ENCODE results near the gene CRCP. TPM values are rescaled to one million over a fixed set of nuclear protein-coding genes. Genes with fewer than 3 reads are reported as not detected.
"Not testable (repeated sequence)": the region's sequence is repeated elsewhere in the genome, so short reads cannot be mapped to it uniquely, and the experiment has no call there.

Gene CRCP
- total RNA-seq, 1 donor from 2014 or later = 22.3 TPM

DNA sequence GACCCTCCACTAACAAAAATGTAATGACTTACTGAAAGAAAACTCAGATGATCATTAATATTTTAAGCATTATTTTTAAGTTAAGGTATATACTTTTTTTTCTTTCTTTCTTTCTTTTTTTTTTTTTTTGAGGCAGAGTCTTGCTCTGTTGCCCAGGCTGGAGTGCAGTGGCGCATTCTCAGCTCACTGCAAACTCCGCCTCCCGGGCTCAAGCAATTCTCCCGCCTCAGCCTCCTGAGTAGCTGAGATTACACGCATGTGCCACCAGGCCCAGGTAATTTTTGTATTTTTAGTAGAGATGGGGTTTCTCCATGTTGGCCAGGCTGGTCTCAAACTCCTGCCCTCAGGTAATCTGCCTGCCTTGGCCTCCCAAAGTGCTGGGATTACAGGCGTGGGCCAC is 12.5 kb upstream of the CRCP start:
- intact Hi-C loops (cut with DNase I) = not testable (repeated sequence)

DNA sequence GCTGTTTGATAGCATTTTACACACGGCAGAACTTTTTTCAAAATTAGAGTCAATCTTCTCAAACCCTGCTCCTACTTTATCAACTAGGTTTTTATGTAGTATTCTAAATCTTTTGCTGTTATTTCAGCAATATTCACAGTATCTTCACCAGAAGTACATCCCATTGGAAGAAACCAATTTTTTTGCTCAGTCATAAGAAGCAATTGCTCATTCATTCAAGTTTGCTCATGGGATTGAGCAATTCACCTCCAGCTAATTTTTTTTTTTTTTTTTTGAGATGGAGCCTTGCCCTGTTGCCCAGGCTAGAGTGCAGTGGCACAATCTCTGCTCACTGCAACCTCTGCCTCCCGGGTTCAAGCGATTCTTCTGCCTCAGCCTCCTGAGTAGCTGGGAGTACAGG is 10.7 kb upstream of the CRCP start:
- ATAC-seq (ENCODE audit: poor library complexity); DNase-seq; intact Hi-C loops (cut with DNase I): not testable (repeated sequence)

More for the DNA sequence above, 12.5 kb upstream of the CRCP start:
- DNase-seq; ATAC-seq (ENCODE audit: poor library complexity): not testable (repeated sequence)

DNA sequence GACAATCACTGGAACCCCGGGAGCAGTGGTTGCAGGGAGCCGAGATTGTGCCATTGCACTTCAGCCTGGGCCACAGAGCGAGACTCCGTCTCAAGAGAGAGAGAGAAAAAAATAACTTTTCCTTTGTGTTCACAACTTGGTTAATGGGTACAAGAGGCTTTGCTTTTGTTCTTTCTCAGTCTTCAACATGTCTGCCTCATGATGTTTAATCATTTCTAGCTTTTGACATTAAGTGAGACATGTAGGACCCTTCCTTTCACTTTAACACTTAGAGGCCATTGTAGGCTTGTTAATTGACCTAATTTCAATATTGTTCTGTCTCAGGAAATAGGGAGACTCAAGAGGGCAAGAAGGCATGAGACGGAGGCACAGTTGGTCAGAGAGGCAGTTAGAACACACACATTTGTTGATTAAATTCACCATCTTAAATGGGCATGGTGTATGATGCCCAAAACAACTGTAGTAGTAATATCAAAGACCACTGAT is 9.3 kb upstream of the CRCP start:
- DNase-seq = no peak
- no peak for ATAC-seq (ENCODE audit: poor library complexity)
- intact Hi-C loops (cut with DNase I) = no loop called here

DNA sequence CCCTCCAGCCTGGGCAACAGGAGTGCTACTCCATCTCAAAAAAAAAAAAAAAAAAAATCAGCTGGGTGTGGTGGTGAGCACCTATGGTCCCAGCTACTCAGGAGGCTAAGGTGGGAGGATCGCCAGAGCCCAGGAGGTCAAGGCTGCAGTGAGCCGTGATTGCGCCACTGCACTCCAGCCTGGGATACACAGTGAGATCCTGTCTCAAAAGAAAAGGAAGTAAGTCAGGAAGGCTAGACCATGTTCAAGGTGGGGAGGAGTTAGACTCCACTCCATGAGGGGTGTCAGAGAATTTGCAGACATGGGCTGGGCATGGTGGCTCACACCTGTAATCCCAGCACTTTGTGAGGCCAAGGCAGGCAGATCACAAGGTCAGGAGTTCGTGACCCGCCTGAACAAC is 6.2 kb upstream of the CRCP start:
- DNase-seq; ATAC-seq (ENCODE audit: poor library complexity); intact Hi-C loops (cut with DNase I): not testable (repeated sequence)

DNA sequence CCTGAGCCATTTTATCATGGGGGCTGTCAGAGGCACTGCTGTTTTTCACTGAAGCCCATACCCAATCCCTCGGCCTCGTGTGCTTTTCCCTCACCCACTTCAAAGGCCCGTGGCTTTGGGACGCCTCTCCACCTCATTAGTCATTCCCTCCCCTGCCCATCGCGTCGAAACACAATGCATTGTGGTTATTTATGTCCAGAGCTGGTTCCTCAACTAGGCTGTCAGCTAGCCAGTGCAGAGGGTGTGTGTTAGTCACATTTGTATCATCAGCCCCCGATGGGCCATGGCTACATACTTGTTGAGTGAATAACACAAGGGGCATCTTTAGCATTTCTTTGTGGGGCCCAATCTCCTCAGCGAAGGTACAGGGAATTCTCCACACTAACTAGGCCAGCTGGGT is 3.8 kb upstream of the CRCP start:
- intact Hi-C loops (cut with DNase I) = no loop called here
- DNase-seq (no peak), ATAC-seq (ENCODE audit: poor library complexity) (no peak)

DNA sequence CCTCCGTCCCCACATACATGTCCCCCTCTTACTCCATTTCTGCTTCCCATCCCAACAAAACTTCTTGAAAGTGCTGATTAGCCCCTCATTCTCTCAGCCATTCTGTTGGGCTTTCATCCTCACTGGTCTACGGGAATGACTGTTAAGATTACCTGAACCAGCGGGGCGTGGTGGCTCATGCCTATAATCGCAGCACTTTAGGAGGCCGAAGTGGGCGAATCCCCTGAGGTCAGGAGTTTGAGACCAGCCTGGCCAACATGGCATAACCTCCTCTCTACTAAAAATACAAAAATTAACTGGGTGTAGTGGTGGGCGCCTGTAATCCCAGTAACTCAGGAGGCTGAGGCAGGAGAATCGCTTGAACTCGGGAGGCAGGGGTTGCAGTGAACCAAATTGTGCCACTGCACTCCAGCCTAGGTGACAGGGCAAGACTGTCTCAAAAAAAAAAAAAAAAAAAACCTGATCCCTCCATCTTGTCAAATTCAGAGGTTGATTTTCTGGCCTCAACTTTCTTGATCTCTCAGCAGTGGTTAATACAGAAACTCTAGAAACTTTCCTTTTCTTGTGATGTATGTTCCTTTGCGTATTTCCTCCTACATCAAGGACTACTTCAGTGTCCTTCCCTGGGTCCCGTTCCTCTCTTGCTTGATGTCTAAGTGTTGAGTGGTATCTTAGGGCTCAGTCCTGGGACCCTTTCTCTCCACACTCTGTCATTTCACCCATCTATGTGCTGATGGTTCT is 2.2 kb downstream of the CRCP start:
- intact Hi-C loops (cut with DNase I); ATAC-seq (ENCODE audit: poor library complexity); DNase-seq: not testable (repeated sequence)

DNA sequence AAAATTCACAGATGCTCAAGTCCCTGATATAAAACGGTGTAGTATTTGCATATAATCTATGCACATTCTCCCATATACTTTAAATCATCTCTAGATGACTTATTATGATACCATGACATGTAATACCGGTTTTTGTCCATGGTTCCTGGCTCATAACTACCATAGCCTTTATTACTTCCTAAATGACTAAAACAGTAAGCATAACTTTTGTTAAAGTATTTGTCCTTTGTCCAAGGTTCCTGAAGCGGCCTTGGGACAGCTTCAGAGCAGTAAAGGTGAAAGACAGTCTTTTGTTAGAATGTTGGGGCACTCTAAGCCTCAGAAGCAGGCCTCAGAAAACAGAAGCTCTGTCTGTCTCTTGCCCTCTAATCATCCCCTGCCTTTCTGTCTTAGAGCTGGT is 4.0 kb downstream of the CRCP start:
- intact Hi-C loops (cut with DNase I) = no loop called here

GRCh38 chr7:66119245-66119850 is 4.7 kb downstream of the CRCP start:
- intact Hi-C loops (cut with DNase I) = no loop called here
- ATAC-seq (ENCODE audit: poor library complexity) = no peak
- no peak for DNase-seq

More for the DNA sequence above, 4.0 kb downstream of the CRCP start:
- ATAC-seq (ENCODE audit: poor library complexity) = no peak
- DNase-seq = no peak

GRCh38 chr7:66123175-66123528 is 8.5 kb downstream of the CRCP start:
- ATAC-seq (ENCODE audit: poor library complexity) = no peak
- intact Hi-C loops (cut with DNase I) = no loop called here

GRCh38 chr7:66124569-66124861 is 9.9 kb downstream of the CRCP start:
- intact Hi-C loops (cut with DNase I); DNase-seq; ATAC-seq (ENCODE audit: poor library complexity): not testable (repeated sequence)

More at GRCh38 chr7:66123175-66123528, 8.5 kb downstream of the CRCP start:
- no peak for DNase-seq

DNA sequence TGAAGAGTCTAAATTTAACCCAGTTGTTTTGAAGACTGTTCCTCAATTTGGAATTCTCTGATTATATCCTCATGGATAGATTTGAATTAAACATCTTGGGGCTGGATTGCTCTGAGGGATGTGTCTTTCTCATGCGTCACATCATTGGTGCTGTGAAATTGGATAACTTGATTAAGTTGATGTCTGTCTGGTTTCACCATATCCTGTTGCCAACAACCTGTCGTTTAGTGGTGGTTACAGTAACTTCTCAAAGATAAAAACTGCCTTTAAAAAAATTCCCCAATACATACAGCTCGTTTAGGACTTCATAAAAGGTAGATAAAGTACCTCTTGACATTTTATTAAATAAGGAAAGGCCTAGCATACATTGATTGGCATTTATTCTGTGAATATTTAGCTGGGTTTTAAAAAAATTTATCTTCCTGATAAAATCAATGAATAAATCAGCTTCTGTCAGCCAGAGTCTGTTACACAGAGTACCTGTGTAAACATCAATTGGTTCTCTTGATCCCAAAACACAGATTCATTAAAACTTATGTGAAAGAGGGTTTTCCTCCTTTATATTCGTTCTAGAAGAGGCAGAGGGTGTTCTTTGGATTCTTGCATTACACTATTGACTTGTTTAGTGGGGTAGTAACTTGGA is 10.5 kb downstream of the CRCP start:
- DNase-seq (no peak), ATAC-seq (ENCODE audit: poor library complexity) (peak; percentile 41)
- intact Hi-C loops (cut with DNase I) = no loop called here

DNA sequence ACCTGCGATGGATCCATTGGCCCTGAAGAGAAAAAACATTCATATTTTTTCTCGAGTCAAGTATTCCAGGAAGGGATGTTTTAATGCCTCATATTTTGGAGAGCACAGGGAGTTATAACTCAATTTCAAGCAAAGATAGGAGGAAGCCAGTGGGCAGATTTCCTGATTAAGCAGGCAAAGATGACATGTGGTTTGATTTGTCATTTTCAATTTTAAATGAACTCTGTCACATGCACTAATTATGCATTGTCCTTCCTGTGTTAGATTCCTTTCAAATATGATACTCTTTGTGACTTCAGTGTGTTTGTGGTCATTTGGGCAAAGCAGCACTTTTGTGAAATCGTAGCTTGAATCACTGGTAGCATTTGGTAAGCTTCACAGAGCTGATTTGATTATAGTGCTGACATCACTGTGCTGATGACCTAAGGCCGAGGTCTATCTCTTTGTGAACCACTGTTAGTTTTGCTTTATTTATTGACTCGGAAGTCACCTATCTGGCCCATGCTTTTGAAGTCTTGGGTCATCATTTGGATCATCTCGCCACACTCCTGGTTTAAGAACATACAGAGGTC is 11.2 kb downstream of the CRCP start:
- intact Hi-C loops (cut with DNase I); DNase-seq: not testable (repeated sequence)
- ATAC-seq (ENCODE audit: poor library complexity) = peak; percentile 13

DNA sequence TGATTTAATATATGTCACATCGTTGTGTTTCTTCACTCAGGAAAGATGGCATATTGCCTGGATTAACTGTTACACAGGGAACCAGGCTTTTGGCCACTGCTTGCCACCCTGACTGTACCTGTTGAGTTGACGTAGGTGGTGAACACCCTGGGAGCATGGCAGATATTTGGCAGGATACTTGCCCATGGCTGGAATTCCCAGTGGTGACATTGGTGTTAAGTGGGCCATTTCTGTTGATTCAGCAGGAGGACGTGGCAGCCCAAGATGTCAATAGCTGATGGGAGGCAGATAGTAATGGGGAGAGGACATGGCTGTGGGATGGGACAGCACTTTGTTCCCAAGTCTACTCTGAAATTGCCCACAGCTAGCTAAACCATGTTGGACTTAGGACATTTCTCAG is 12.5 kb downstream of the CRCP start:
- peak; percentile 40 for ATAC-seq (ENCODE audit: poor library complexity)
- DNase-seq; intact Hi-C loops (cut with DNase I): not testable (repeated sequence)

GRCh38 chr7:66138994-66139752 is 24.5 kb downstream of the CRCP start:
- ATAC-seq (ENCODE audit: poor library complexity) (no peak), DNase-seq (no peak)
- intact Hi-C loops (cut with DNase I) = no loop called here

DNA sequence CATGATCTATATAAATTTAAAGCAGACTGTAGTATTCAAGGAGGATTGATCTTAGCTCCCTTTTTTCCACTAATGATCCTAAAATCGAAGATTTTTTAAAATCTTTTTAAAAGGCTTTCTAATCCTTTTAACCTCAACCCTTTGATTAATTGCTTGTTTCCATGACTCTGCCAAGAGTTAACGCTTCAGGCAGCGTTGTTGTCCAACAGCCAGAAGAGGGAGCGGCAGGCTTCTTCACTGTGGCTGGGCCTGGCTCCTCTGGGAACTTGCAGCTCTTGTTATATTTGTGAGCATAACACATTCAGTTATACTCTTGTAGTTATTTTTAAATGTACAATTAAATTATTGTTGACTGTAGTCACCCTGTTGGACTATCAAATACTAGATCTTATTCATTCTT is 26.3 kb downstream of the CRCP start:
- intact Hi-C loops (cut with DNase I) = no loop called here
- ATAC-seq (ENCODE audit: poor library complexity) (peak; percentile 80), DNase-seq (peak; percentile 79)

DNA sequence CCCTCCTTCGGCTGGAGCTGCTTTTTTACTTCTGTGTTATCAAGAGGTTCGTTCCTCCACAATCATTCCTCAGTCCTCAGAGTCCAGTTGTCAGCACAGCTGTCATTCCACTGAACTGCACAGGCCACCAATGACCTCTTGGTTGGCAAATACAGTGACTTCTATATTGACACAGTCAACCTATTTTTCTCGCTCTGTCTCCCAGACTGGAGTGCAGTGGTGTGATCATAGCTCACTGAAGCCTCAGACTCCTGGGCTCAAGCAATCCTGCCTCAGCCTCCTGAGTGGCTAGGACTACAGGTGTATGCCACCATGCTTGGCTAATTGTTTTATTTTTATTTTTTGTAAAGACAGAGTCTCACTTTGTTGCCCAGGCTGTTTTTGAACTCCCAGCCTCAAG is 27.7 kb downstream of the CRCP start:
- DNase-seq (no peak), ATAC-seq (ENCODE audit: poor library complexity) (no peak)
- intact Hi-C loops (cut with DNase I) = no loop called here

- no peak for DNase-seq
- intact Hi-C loops (cut with DNase I) = no loop called here
- ATAC-seq (ENCODE audit: poor library complexity) = no peak
These were observed 28.3 kb downstream of the CRCP start for GRCh38 chr7:66142996-66143395.

DNA sequence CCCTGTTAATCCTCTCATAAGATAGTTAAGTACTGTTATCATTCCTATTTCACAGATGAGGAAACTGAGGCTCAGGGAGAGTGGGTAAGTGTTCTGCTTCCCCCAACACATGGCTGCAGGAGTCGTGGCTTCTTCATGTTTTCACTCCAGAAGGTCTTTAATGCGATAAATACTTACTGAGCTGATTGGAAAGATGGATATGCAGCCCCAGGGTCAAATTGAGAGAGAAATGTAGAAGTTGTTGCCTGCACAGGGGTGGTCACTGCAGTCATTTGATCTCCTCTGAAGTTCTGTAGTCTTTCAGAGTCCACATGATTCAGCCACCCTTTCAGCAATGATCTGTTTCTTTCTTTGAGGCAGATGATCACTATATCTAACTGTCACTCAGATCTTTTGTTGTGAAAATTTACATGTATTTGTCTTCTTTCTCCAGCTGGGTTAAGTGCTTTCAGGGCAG is 29.3 kb downstream of the CRCP start:
- ATAC-seq (ENCODE audit: poor library complexity) (no peak), DNase-seq (no peak)
- intact Hi-C loops (cut with DNase I) = no loop called here

Measured in Right ventricle myocardium superior (tissue), 1 donor.